Hepatocyte (in vitro differentiated cells): Measurements from ENCODE around the gene GTSE1. TPM values are rescaled to one million over a fixed set of nuclear protein-coding genes. Genes with fewer than 3 reads are reported as not detected.
A peak's percentile ranks its signal among the peaks of the same experiment; 100 is the strongest.

Experiments used
- DNase-seq: peaks from one replicate; pipeline ENCODE4 v3.0.0-alpha.2; 2016; ENCODE audit warnings: low spot score
- H2AFZ ChIP-seq: fragments of 200-600 bp; sonication (generic); 2 replicates; pipeline ENCODE4 v1.6.0; 2016; ENCODE audit warnings: antibody characterized with exemption, mild to moderate bottlenecking
- H3K27ac ChIP-seq: fragments of 200-600 bp; sonication (generic); 2 replicates; pipeline ENCODE4 v1.5.1; 2016; ENCODE audit warnings: mild to moderate bottlenecking
- H3K27me3 ChIP-seq: fragments of 200-600 bp; sonication (generic); 2 replicates; pipeline ENCODE4 v1.6.1; 2016
- H3K36me3 ChIP-seq: fragments of 200-600 bp; sonication (generic); replicated peaks from 2 replicates; pipeline ENCODE4 v1.5.1; 2016; ENCODE audit warnings: low read depth; ENCODE audit not compliant: insufficient read depth
- H3K4me1 ChIP-seq: fragments of 200-600 bp; sonication (generic); 2 replicates; pipeline ENCODE4 v1.5.1; 2016; ENCODE audit warnings: mild to moderate bottlenecking, moderate library complexity; ENCODE audit not compliant: insufficient read depth
- H3K4me2 ChIP-seq: fragments of 200-600 bp; sonication (generic); 2 replicates; pipeline ENCODE4 v1.6.0; 2016
- H3K4me3 ChIP-seq: fragments of 200-600 bp; sonication (generic); 2 replicates; pipeline ENCODE4 v1.5.1; 2016; ENCODE audit warnings: mild to moderate bottlenecking
- H3K79me2 ChIP-seq: fragments of 200-600 bp; sonication (generic); 2 replicates; pipeline ENCODE4 v1.6.0; 2017; ENCODE audit warnings: mild to moderate bottlenecking
- H3K9me2 ChIP-seq: fragments of 200-600 bp; sonication (generic); replicated peaks from 2 replicates; pipeline ENCODE4 v1.6.0; 2017; ENCODE audit warnings: mild to moderate bottlenecking; ENCODE audit not compliant: insufficient read depth
- H3K9me3 ChIP-seq: fragments of 200-600 bp; sonication (generic); 2 replicates; pipeline ENCODE4 v1.5.1; 2016; ENCODE audit warnings: low read depth, mild to moderate bottlenecking
- H4K20me1 ChIP-seq: fragments of 200-600 bp; sonication (generic); 2 replicates; pipeline ENCODE4 v1.6.0; 2016; ENCODE audit warnings: mild to moderate bottlenecking; ENCODE audit not compliant: insufficient read depth, poor library complexity, severe bottlenecking
- EZH2 ChIP-seq: fragments of 200-600 bp; sonication (generic); IDR thresholded peaks from 2 replicates; pipeline ENCODE4 v1.6.1; 2016; ENCODE audit warnings: antibody characterized with exemption, mild to moderate bottlenecking, borderline replicate concordance
- EZH2phosphoT487 ChIP-seq: fragments of 200-600 bp; sonication (generic); IDR thresholded peaks from one replicate; pipeline ENCODE4 v1.6.1; 2018; ENCODE audit warnings: antibody characterized with exemption, mild to moderate bottlenecking, low read depth, moderate library complexity; ENCODE audit not compliant: unreplicated experiment, severe bottlenecking
- WGBS: methylation state at CpG from one replicate; pipeline ENCODE4 v1.1.6; 2016; ENCODE audit warnings: low lambda C conversion rate; ENCODE audit errors: missing lambda C conversion rate; 5-methylcytosine and 5-hydroxymethylcytosine counted together
- polyA plus RNA-seq: library from polyadenylated mRNA; unstranded; fragments of >200 nt; fragmentation: Nextera tagmentation; extraction: Ambion mirVana; gene quantifications from 2 replicates; pipeline ENCODE4 v1.2.1, GENCODE V29; 2016
- total RNA-seq: library from RNA; depleted of rRNA; stranded (reverse); fragments of >200 nt; gene quantifications from 2 replicates; pipeline ENCODE4 v1.2.3, GENCODE V29; 2014
- TF ChIP-seq, protein P1 (sequence below): fragments of 200-600 bp; sonication (generic); IDR thresholded peaks from 2 replicates; pipeline ENCODE4 v1.5.1; 2016; ENCODE audit warnings: antibody characterized with exemption, mild to moderate bottlenecking; ENCODE audit not compliant: poor library complexity

The GTSE1 gene
- total and polyA plus RNA-seq, 2 experiments from 2014 or later, result 4.1 to 4.4 TPM

DNA sequence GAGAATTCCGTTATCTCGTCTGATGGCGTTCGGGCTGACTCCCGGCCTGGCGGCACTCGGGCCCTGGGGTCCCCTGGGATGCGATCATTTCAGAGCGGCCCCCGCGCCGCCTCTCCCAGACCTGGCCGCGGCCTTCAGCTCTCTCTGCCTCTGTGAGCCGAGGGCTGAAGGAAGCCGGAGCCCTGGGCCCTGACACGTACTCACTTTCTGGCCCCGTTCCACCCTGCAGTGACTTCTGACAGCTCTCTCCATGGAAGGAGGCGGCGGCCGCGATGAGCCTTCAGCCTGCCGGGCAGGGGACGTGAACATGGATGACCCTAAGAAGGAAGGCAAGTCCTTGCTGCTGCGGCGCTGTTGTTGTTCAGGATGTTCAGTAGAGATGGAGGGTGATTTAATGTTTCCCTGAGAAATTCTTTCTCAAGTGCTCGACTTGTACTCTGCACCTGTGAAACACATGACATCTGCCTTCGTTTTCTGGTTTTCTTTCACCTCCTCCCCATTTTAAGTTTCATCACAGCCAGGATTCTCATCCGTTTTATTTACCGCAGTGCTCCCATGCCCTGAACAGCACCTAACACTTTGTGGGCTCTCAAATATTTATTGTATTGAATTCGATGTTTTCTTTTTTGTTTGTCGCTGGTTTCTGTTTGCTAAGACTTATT lies 612 bp downstream of the GTSE1 start:
- Histone ChIP-seq H2AFZ (peak overlapping the region; percentile 51), H3K27me3 (no peaks in the 10 kb centered on the region), H4K20me1 (no peaks in the 10 kb centered on the region), H3K36me3 (no peaks in the 10 kb centered on the region), H3K79me2 (peaks cover 29% of the 10 kb centered on the region), H3K4me3 (peak overlapping the region; percentile 38), H3K4me2 (peak overlapping the region; percentile 95), H3K9me3 (no peaks in the 10 kb centered on the region), H3K9me2 (no peaks in the 10 kb centered on the region), H3K4me1 (peaks cover 8% of the 10 kb centered on the region), H3K27ac (no peak overlapping the region)
- DNase-seq, result peak; percentile 47
- TF ChIP-seq EZH2, result no peak
- no peak for TF ChIP-seq EZH2phosphoT487
- TF ChIP-seq, protein P1, sequence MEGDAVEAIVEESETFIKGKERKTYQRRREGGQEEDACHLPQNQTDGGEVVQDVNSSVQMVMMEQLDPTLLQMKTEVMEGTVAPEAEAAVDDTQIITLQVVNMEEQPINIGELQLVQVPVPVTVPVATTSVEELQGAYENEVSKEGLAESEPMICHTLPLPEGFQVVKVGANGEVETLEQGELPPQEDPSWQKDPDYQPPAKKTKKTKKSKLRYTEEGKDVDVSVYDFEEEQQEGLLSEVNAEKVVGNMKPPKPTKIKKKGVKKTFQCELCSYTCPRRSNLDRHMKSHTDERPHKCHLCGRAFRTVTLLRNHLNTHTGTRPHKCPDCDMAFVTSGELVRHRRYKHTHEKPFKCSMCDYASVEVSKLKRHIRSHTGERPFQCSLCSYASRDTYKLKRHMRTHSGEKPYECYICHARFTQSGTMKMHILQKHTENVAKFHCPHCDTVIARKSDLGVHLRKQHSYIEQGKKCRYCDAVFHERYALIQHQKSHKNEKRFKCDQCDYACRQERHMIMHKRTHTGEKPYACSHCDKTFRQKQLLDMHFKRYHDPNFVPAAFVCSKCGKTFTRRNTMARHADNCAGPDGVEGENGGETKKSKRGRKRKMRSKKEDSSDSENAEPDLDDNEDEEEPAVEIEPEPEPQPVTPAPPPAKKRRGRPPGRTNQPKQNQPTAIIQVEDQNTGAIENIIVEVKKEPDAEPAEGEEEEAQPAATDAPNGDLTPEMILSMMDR, result no peak
- WGBS, result 7% methylated on average over 25 of the region's 32 CpGs

DNA sequence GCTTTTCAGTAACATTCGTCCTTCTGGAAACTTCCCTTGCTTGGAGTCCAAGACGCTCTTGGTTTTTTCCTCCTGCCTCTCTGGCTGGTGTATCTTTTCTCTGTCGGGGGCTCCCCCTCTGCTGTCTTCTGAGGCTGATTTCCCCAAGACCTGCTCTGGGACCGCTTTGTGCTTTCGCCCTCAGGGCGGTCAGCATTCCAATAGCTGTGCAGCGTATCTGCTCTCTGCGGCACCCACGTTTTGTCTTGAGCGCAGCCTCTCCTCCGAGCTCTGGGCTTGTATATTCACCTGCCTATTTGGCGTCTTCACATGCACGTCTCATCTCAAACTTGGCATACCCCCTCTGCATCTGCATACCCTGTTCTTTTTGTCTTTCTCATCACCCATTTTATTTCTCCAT lies 2.4 kb downstream of the GTSE1 start:
- H3K27me3 ChIP-seq, result no peaks in the 10 kb centered on the region
- H3K9me2 ChIP-seq, result no peaks in the 10 kb centered on the region
- no peak for TF ChIP-seq EZH2
- no peak for TF ChIP-seq EZH2phosphoT487
- TF ChIP-seq, protein P1, result no peak
- no peaks in the 10 kb centered on the region for H3K36me3 ChIP-seq
- H3K4me1 ChIP-seq, result peaks cover 8% of the 10 kb centered on the region
- DNase-seq, result no peak
- H3K27ac ChIP-seq, result no peak overlapping the region
- H3K9me3 ChIP-seq, result no peaks in the 10 kb centered on the region
- 97% methylated on average over 13 of the region's 13 CpGs for WGBS
- peaks cover 44% of the 10 kb centered on the region for H3K79me2 ChIP-seq
- no peak overlapping the region for H2AFZ ChIP-seq
- no peak overlapping the region for H3K4me2 ChIP-seq
- H4K20me1 ChIP-seq, result no peaks in the 10 kb centered on the region
- no peak overlapping the region for H3K4me3 ChIP-seq

DNA sequence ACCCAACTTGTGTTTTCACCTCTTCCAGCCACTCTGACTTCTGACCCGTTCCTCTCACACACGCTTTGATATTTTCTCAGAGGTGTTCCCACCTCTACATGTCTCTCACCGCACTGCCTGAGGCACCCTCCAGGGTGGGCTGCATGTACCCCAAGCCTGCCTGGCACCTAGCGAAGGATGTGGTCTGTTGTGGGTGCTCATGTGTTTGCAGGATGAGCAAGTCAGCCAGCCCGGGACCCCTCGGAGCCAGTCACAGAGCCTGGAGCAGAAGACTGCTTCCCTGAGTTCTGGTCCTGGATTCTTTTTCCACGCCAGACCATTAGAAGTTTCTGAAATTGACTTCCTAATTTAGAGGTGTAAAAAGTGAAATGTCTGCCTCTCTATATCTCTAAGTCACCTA lies 3.8 kb downstream of the GTSE1 start:
- no peak overlapping the region for H3K4me3 ChIP-seq
- H4K20me1 ChIP-seq, result no peaks in the 10 kb centered on the region
- H3K27me3 ChIP-seq, result no peaks in the 10 kb centered on the region
- no peak for DNase-seq
- H3K9me2 ChIP-seq, result no peaks in the 10 kb centered on the region
- TF ChIP-seq EZH2 (no peak), EZH2phosphoT487 (no peak)
- TF ChIP-seq, protein P1, result no peak
- no peak overlapping the region for H3K27ac ChIP-seq
- no peaks in the 10 kb centered on the region for H3K36me3 ChIP-seq
- no peak overlapping the region for H3K4me2 ChIP-seq
- H3K9me3 ChIP-seq, result no peaks in the 10 kb centered on the region
- peaks cover 6% of the 10 kb centered on the region for H3K4me1 ChIP-seq
- 94% methylated on average over 7 of the region's 7 CpGs for WGBS
- peaks cover 56% of the 10 kb centered on the region for H3K79me2 ChIP-seq
- no peak overlapping the region for H2AFZ ChIP-seq
